ENCODE results near the gene L2HGDH. TPM values are rescaled to one million over a fixed set of nuclear protein-coding genes. Genes with fewer than 3 reads are reported as not detected.

The L2HGDH gene
- total RNA-seq, 1 experiment from 2014 or later = 18.6 TPM

GRCh38 chr14:50334211-50334610 lies 22.2 kb upstream of the L2HGDH start:
- Histone ChIP-seq H3F3A (ENCODE audit: insufficient read depth, low read depth) (peaks cover 12% of the 10 kb centered on the region; the same call in 1 of the 2 replicates), H2AFZ (no peak overlapping the region), H4K20me1 (ENCODE audit: insufficient read depth) (no peaks in the 10 kb centered on the region), H3K9me3 (ENCODE audit: insufficient read depth, low read depth) (no peaks in the 10 kb centered on the region), H3K4me3 (no peak overlapping the region), H3K27ac (no peak overlapping the region), H3K36me3 (ENCODE audit: low read depth) (no peaks in the 10 kb centered on the region), H3K79me2 (ENCODE audit: low read depth) (no peaks in the 10 kb centered on the region), H3K9me2 (ENCODE audit: insufficient read depth) (no peaks in the 10 kb centered on the region), H3K27me3 (ENCODE audit: insufficient read depth, low read depth) (no peaks in the 10 kb centered on the region), H3K4me2 (no peak overlapping the region), H3K4me1 (replicated peaks; ENCODE audit: insufficient read depth) (peaks cover 19% of the 10 kb centered on the region)
- ChIA-PET CTCF (no interaction called here), POLR2A (ENCODE audit: unreplicated experiment) (no interaction called here)
- TF ChIP-seq CTCF (conservative IDR thresholded peaks at IDR 0.05) = no peak
- TF ChIP-seq EZH2 (IDR thresholded peaks at IDR 0.05; ENCODE audit: low read depth) = no peak
- DNase-seq = no peak
- intact Hi-C loops (cut with micrococcal nuclease; ENCODE audit: unreplicated experiment) = no loop called here
- BruUV-seq (replicated peaks) = no TSS peak

- H3K27ac ChIP-seq = peak overlapping the region; percentile 62
- no peak overlapping the region for H3K4me3 ChIP-seq
- no peak for TF ChIP-seq EZH2 (IDR thresholded peaks at IDR 0.05; ENCODE audit: low read depth)
- TF ChIP-seq CTCF (conservative IDR thresholded peaks at IDR 0.05) = no peak
- no peaks in the 10 kb centered on the region for H3K27me3 ChIP-seq (ENCODE audit: insufficient read depth, low read depth)
- no TSS peak for BruUV-seq (replicated peaks)
- H3K9me3 ChIP-seq (ENCODE audit: insufficient read depth, low read depth) = no peaks in the 10 kb centered on the region
- peak; percentile 21 to 95 for DNase-seq
- 0 out of 2 replicates have a peak overlapping the region, but pooled peaks have one; percentile 43 for H3K4me2 ChIP-seq
- peaks cover 19% of the 10 kb centered on the region for H3K4me1 ChIP-seq (replicated peaks; ENCODE audit: insufficient read depth)
- POLR2A ChIA-PET (ENCODE audit: unreplicated experiment) = no interaction called here
- H3K9me2 ChIP-seq (ENCODE audit: insufficient read depth) = no peaks in the 10 kb centered on the region
- H3K79me2 ChIP-seq (ENCODE audit: low read depth) = no peaks in the 10 kb centered on the region
- CTCF ChIA-PET = interaction anchor here (0.6 kb wide), 1 partner anchor 215 kb away, joined by 3 read pairs; no protein-coding TSS in a partner anchor
- H4K20me1 ChIP-seq (ENCODE audit: insufficient read depth) = no peaks in the 10 kb centered on the region
- H2AFZ ChIP-seq = no peak overlapping the region
- H3K36me3 ChIP-seq (ENCODE audit: low read depth) = no peaks in the 10 kb centered on the region
- intact Hi-C loops (cut with micrococcal nuclease; ENCODE audit: unreplicated experiment) = no loop called here
- H3F3A ChIP-seq (ENCODE audit: insufficient read depth, low read depth) = peaks cover 12% of the 10 kb centered on the region; the same call in 1 of the 2 replicates
Observed at GRCh38 chr14:50333014-50333509, 21.0 kb upstream of the L2HGDH start.

- no peak for TF ChIP-seq CTCF (conservative IDR thresholded peaks at IDR 0.05)
- TF ChIP-seq EZH2 (IDR thresholded peaks at IDR 0.05; ENCODE audit: low read depth) = no peak
- Histone ChIP-seq H3K4me3 (no peak overlapping the region), H3K9me2 (ENCODE audit: insufficient read depth) (no peaks in the 10 kb centered on the region), H3K4me1 (replicated peaks; ENCODE audit: insufficient read depth) (peaks cover 19% of the 10 kb centered on the region), H3F3A (ENCODE audit: insufficient read depth, low read depth) (peaks cover 12% of the 10 kb centered on the region; the same call in 1 of the 2 replicates), H3K9me3 (ENCODE audit: insufficient read depth, low read depth) (no peaks in the 10 kb centered on the region), H3K79me2 (ENCODE audit: low read depth) (no peaks in the 10 kb centered on the region), H3K27ac (no peak overlapping the region), H3K27me3 (ENCODE audit: insufficient read depth, low read depth) (no peaks in the 10 kb centered on the region), H2AFZ (no peak overlapping the region), H3K4me2 (no peak overlapping the region), H3K36me3 (ENCODE audit: low read depth) (no peaks in the 10 kb centered on the region), H4K20me1 (ENCODE audit: insufficient read depth) (no peaks in the 10 kb centered on the region)
- CTCF ChIA-PET = interaction anchor here (0.5 kb wide), 1 partner anchor 444 kb away, joined by 3 read pairs; no protein-coding TSS in a partner anchor
- intact Hi-C loops (cut with micrococcal nuclease; ENCODE audit: unreplicated experiment) = no loop called here
- POLR2A ChIA-PET (ENCODE audit: unreplicated experiment) = no interaction called here
- no peak for DNase-seq
- BruUV-seq (replicated peaks) = no TSS peak
Observed at GRCh38 chr14:50331596-50331995, 19.6 kb upstream of the L2HGDH start.

Measured in PC-9 (cell line).